Measurements from ENCODE around the gene FBXO24. TPM values are rescaled to one million over a fixed set of nuclear protein-coding genes. Genes with fewer than 3 reads are reported as not detected.

Gene FBXO24
- total and polyA plus RNA-seq, 11 donors: 0.11 to 0.75 (median 0.31) TPM; not detected in 4

- Histone ChIP-seq H3K36me3 (peaks cover 0 to 38% (median 29%) of the 10 kb centered on the region in 9 donors), H3K4me3 (peak overlapping the region in 10 of 12 donors; percentile 75 to 100 (median 96)), H3K27ac (peak overlapping the region; percentile 79 to 99 (median 96)), H3K4me1 (peaks cover 6 to 45% (median 35%) of the 10 kb centered on the region in 12 donors), H3K27me3 (no peaks in the 10 kb centered on the region), H3K9me3 (no peaks in the 10 kb centered on the region)
- no peak for DNase-seq
- ATAC-seq: no peak
- intact Hi-C loops (cut with DNase I): loop anchor here in 4 of 10 donors (2.0 to 10.0 kb wide), 3 partner anchors 13 to 93 kb away; partner anchors contain the start of gene GNB2 (in 2 of the 4)
- TF ChIP-seq CTCF (IDR thresholded peaks at IDR 0.05): no peak
- TF ChIP-seq POLR2A (IDR thresholded peaks at IDR 0.05): no peak
- WGBS, 4 donors: 49 to 58% (median 53%) methylated on average over 15 of the region's 15 CpGs
These were observed 2.0 kb upstream of the FBXO24 start for GRCh38 chr7:100584054-100584682.

DNA sequence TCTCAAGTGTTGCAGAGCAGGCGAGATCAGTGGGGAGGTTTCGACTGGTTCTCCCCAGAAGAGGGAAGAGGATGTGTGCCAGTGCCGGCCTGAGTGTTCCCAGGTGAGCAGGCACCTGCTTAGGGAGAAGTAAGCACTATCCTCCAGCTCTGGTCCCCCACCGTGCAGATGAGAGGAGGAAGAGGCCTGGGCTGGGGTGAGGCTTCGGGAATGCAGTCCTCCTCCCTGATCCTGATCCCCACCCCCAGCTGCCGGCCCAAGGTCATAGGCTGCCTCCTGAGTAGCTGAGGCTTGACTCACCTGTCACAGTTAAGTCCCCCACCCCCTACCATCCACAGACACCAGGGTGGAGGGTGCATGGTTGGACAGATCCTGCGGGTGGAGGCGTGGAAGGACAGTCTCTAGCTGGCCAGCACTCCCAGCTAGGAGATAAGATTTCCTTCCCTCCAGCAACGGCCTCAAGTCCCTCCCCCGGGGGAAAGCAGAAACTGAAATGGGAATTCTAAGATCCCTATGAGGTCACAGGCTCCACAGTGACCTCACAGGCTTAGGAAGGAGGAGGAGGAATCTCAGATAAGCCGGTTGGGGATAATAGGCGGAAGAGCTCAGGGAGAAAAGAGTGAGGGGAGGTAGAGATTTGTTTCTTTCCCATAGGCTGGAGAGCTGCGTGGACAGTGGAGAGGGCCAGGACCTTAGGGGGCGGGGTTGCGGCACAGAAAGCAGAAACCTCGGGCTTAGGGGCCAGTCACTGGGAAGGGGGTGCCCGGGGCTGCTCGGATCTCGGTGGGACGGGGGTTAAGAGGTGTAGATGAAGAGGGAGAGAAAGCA lies 1.2 kb upstream of the FBXO24 start:
- Histone ChIP-seq H3K4me1 (peaks cover 6 to 50% (median 37%) of the 10 kb centered on the region in 12 donors), H3K9me3 (no peaks in the 10 kb centered on the region), H3K4me3 (peak overlapping the region; percentile 75 to 100 (median 96)), H3K27me3 (no peaks in the 10 kb centered on the region), H3K27ac (peak overlapping the region; percentile 79 to 99 (median 96)), H3K36me3 (peaks cover 0 to 32% (median 24%) of the 10 kb centered on the region in 9 donors)
- DNase-seq (peak in 4 of 5 donors; percentile 53 to 71 (median 65)), ATAC-seq (no peak)
- TF ChIP-seq CTCF (IDR thresholded peaks at IDR 0.05) (no peak), POLR2A (IDR thresholded peaks at IDR 0.05) (peak in 1 of 2 donors; percentile 26)
- intact Hi-C loops (cut with DNase I): loop anchor here in 5 of 10 donors (2.0 to 10.0 kb wide), 4 partner anchors 14 to 107 kb away; partner anchors contain the start of genes GNB2 (in 2 of the 5) and GIGYF1 (in 1 of the 5)
- WGBS, 4 donors: 7 to 10% (median 10%) methylated on average over 20 of the region's 20 CpGs

DNA sequence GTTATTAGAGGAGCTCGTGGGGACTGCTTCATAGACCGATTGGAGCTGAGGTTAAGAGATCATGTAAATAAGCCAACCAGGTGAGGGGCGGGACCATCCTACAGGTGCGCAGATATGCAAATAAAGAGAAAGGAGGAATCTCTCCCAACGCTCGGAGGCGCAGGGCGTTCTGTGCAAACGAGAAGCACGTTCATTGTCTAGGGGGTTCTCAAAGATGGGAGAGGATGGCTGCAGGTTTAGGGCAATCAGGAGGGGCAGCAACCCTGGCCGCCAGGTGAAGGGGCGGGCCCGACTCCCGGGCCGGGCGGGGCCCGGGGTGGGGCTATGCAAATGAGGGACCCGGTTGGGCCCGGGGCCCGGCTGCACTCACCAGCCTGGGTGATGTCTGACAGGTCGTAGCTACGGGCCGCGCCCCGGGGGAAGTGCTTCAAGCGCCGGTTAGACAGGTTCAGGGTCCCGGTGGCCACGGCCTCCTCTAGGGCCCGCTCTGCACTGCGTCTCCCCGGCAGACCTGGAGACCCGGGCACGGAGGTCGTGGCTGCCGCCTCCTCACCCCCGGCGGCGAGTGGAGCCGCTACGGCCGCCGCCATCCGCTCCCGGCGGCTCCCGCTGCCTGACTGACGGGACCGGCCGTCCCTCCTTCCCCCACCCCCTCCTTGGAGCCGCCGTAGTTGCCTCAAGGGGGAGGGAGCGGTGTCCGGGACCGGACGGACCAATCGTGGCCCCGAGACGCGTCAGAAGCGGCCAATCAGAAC lies 440 bp upstream of the FBXO24 start, which contains the start of gene LRCH4:
LRCH4 (minus strand) TSS at position 619 of the 755 bp plus-strand sequence; CDS start at position 590, 29 bp downstream.
- peak in 2 of 4 donors; percentile 29 to 41 for ATAC-seq
- Histone ChIP-seq H3K9me3 (no peaks in the 10 kb centered on the region), H3K4me3 (peak within 1 kb of the TSS; percentile 75 to 100 (median 96)), H3K27ac (peak within 1 kb of the TSS; percentile 79 to 99 (median 96)), H3K27me3 (no peaks in the 10 kb centered on the region), H3K36me3 (peaks cover 0 to 26% (median 18%) of the 10 kb centered on the region in 9 donors), H3K4me1 (peaks cover 6 to 57% (median 41%) of the 10 kb centered on the region in 12 donors)
- TF ChIP-seq POLR2A (IDR thresholded peaks at IDR 0.05): peak; percentile 99
- TF ChIP-seq CTCF (IDR thresholded peaks at IDR 0.05): no peak
- WGBS, 4 donors: 0 to 1% (median 0%) methylated on average over 25 to 61 of the region's 61 CpGs
- intact Hi-C loops (cut with DNase I): loop anchor here in 5 of 10 donors (1.0 to 10.0 kb wide), 8 partner anchors 15 to 107 kb away; partner anchors contain the start of genes GNB2 (in 4 of the 5), MOSPD3 (in 2 of the 5), AGFG2 (in 1 of the 5) and GIGYF1 (in 1 of the 5)
- DNase-seq: peak in 2 of 5 donors; percentile 49 to 70

Data from heart left ventricle (tissue), 16 donors.